ENCODE results near the gene ZBTB40.

Gene ZBTB40

GRCh38 chr1:22451702-22452480 is at the start of gene ZBTB40:
TSS of gene ZBTB40 (plus strand) at chr1:22451851. CDS start at chr1:22489949, 38,098 bp downstream.
- peak; percentile 92 for DNase-seq

- DNase-seq = no peak
Measured at GRCh38 chr1:22402356-22403053, 49.1 kb upstream of the ZBTB40 start.

- no peak for DNase-seq
Measured at GRCh38 chr1:22404486-22404885, 47.2 kb upstream of the ZBTB40 start.

GRCh38 chr1:22406722-22407495 is 44.7 kb upstream of the ZBTB40 start:
- DNase-seq = no peak

- DNase-seq = no peak
Measured at GRCh38 chr1:22408230-22408629, 43.4 kb upstream of the ZBTB40 start.

- DNase-seq = no peak
Measured at GRCh38 chr1:22410401-22410800, 41.2 kb upstream of the ZBTB40 start.

GRCh38 chr1:22410928-22411495 is 40.6 kb upstream of the ZBTB40 start:
- DNase-seq = no peak

- no peak for DNase-seq
Measured at GRCh38 chr1:22411589-22411988, 40.1 kb upstream of the ZBTB40 start.

GRCh38 chr1:22412932-22413727 is 38.5 kb upstream of the ZBTB40 start:
- DNase-seq = no peak

GRCh38 chr1:22413799-22414198 is 37.9 kb upstream of the ZBTB40 start:
- DNase-seq = no peak

- no peak for DNase-seq
Measured at GRCh38 chr1:22414244-22414751, 37.4 kb upstream of the ZBTB40 start.

GRCh38 chr1:22415489-22415888 is 36.2 kb upstream of the ZBTB40 start:
- DNase-seq = no peak

- DNase-seq = peak; percentile 27
Measured at GRCh38 chr1:22416555-22417454, 34.8 kb upstream of the ZBTB40 start.

GRCh38 chr1:22417466-22417865 is 34.2 kb upstream of the ZBTB40 start:
- no peak for DNase-seq

GRCh38 chr1:22418312-22418711 is 33.3 kb upstream of the ZBTB40 start:
- DNase-seq = no peak

- DNase-seq = no peak
Measured at GRCh38 chr1:22418933-22419382, 32.7 kb upstream of the ZBTB40 start.

- peak; percentile 71 for DNase-seq
Measured at GRCh38 chr1:22420455-22421053, 31.1 kb upstream of the ZBTB40 start.

GRCh38 chr1:22426781-22427180 is 24.9 kb upstream of the ZBTB40 start:
- DNase-seq = no peak

GRCh38 chr1:22428672-22429071 is 23.0 kb upstream of the ZBTB40 start:
- no peak for DNase-seq

GRCh38 chr1:22431965-22432364 is 19.7 kb upstream of the ZBTB40 start:
- no peak for DNase-seq

- DNase-seq = no peak
Measured at GRCh38 chr1:22434717-22435116, 16.9 kb upstream of the ZBTB40 start.
